Transverse colon (tissue), 4 donors: ENCODE data around the gene RAB20. TPM values are rescaled to one million over a fixed set of nuclear protein-coding genes. Genes with fewer than 3 reads are reported as not detected.

ENCODE experiments used
- DNase-seq: peaks from one replicate; pipeline ENCODE4 v3.0.0-alpha.2; 2019
- H3K27ac ChIP-seq, 4 donors: fragments of 200-600 bp; sonication (generic); 2 replicates each; pipeline ENCODE4 v1.5.1; 2016 to 2018; ENCODE audit warnings: inconsistent platforms in 4 of 4
- H3K27me3 ChIP-seq: fragments of 200-600 bp; sonication (generic); 2 replicates; pipeline ENCODE4 v1.5.1; 2017; ENCODE audit warnings: inconsistent platforms
- H3K36me3 ChIP-seq, 4 donors: fragments of 200-600 bp; sonication (generic); 2 replicates each; pipeline ENCODE4 v1.5.1; 2017 to 2019; ENCODE audit warnings: inconsistent platforms in 4 of 4
- H3K4me1 ChIP-seq, 4 donors: fragments of 200-600 bp; sonication (generic); 2 replicates each; pipeline ENCODE4 v1.5.1; 2017 to 2020; ENCODE audit warnings: inconsistent platforms in 4 of 4
- H3K4me3 ChIP-seq, 4 donors: fragments of 200-600 bp; sonication (generic); 1 replicate in 1 of 4; 2 replicates in 3 of 4; pipeline versions ENCODE4 v1.5.1 to v1.6.1; 2017 to 2019; ENCODE audit warnings: inconsistent platforms in 4 of 4
- H3K9me3 ChIP-seq, 2 donors: fragments of 200-600 bp; sonication (generic); 2 replicates each; pipeline ENCODE4 v1.5.1; 2017 to 2019; ENCODE audit warnings: inconsistent platforms in 2 of 2
- CTCF ChIP-seq, 5 experiments: fragments of 200-600 bp in 3 of 5; fragments of 450-650 bp in 2 of 5; sonication (generic) in 3 of 5; IDR thresholded peaks; 1 replicate in 2 of 5; 2 replicates in 3 of 5; pipeline ENCODE4 v1.5.1; 2016 to 2017; ENCODE audit warnings: antibody characterized with exemption in 5 of 5, inconsistent platforms in 3 of 5, mild to moderate bottlenecking in 2 of 5, moderate library complexity in 1 of 5
- EP300 ChIP-seq: sonication (generic); formaldehyde crosslinking; IDR thresholded peaks from one replicate; pipeline ENCODE4 v1.6.1; 2017; ENCODE audit warnings: antibody characterized with exemption, low read depth
- POLR2A ChIP-seq: fragments of 450-650 bp; IDR thresholded peaks from one replicate; pipeline ENCODE4 v1.6.1; 2016; ENCODE audit warnings: antibody characterized with exemption, mild to moderate bottlenecking, moderate library complexity
- POLR2AphosphoS5 ChIP-seq, 3 donors: sonication (generic); formaldehyde crosslinking; IDR thresholded peaks; one replicate each; pipeline ENCODE4 v1.6.1; 2016; ENCODE audit warnings: antibody characterized with exemption in 3 of 3
- WGBS, 2 donors: methylation state at CpG; one replicate each; pipeline ENCODE4 v1.1.5; 2018; ENCODE audit warnings: low coverage in 1 of 2; 5-methylcytosine and 5-hydroxymethylcytosine counted together
- in situ Hi-C, 4 donors: fragments of 200-750 bp; cut with MboI; loops; one replicate each; pipeline versions ENCODE4 v1.15.0 to v1.15.1; 2017; ENCODE audit warnings: low sequenced_read_pairs in 3 of 4, low pct_ligation_motif_present in 1 of 4, low pct_unique_long_range_greater_than_20kb in 1 of 4
- intact Hi-C: fragments of 100-400 bp; cut with DNase I; formaldehyde crosslinking; loops from one replicate; pipeline ENCODE4 v1.15.1; 2023; ENCODE audit warnings: low total_unique reads
- total RNA-seq, 4 donors: library from RNA; depleted of rRNA; stranded (reverse); fragments of >200 nt; gene quantifications; one replicate each; pipeline ENCODE4 v1.1.0, GENCODE V29; 2016

The RAB20 gene
- total RNA-seq, 4 donors from 2014 or later = 12.5 to 66.2 (median 54.1) TPM

- WGBS, 2 donors = 73 to 100% methylated on average over 1 to 4 of the region's 4 CpGs
- H3K9me3 ChIP-seq = no peaks in the 10 kb centered on the region
- TF ChIP-seq EP300 = no peak
- no peak for TF ChIP-seq POLR2AphosphoS5 (IDR thresholded peaks at IDR 0.05)
- no peak for TF ChIP-seq CTCF (IDR thresholded peaks at IDR 0.05)
- no peak for TF ChIP-seq POLR2A
- H3K36me3 ChIP-seq = no peaks in the 10 kb centered on the region
- H3K27me3 ChIP-seq = no peaks in the 10 kb centered on the region
- no peak overlapping the region for H3K4me3 ChIP-seq
- no peak overlapping the region for H3K27ac ChIP-seq
- in situ Hi-C loops = no loop called here
- peaks cover 0 to 44% (median 22%) of the 10 kb centered on the region in 4 donors for H3K4me1 ChIP-seq
- no peak for DNase-seq
- intact Hi-C loops = no loop called here
Measured at GRCh38 chr13:110553417-110553816, 8.1 kb downstream of the RAB20 start.

- DNase-seq = no peak
- 86 to 94% methylated on average over 1 to 9 of the region's 9 CpGs for WGBS, 2 donors
- Histone ChIP-seq H3K9me3 (no peaks in the 10 kb centered on the region), H3K4me3 (no peak overlapping the region), H3K4me1 (peaks cover 0 to 45% (median 22%) of the 10 kb centered on the region in 4 donors), H3K27ac (no peak overlapping the region), H3K27me3 (no peaks in the 10 kb centered on the region), H3K36me3 (no peaks in the 10 kb centered on the region)
- in situ Hi-C loops = no loop called here
- no peak for TF ChIP-seq POLR2AphosphoS5 (IDR thresholded peaks at IDR 0.05)
- TF ChIP-seq POLR2A = no peak
- TF ChIP-seq EP300 = no peak
- TF ChIP-seq CTCF (IDR thresholded peaks at IDR 0.05) = no peak
- intact Hi-C loops = no loop called here
Measured at GRCh38 chr13:110552767-110553166, 8.8 kb downstream of the RAB20 start.

GRCh38 chr13:110551284-110551683, 10.2 kb downstream of the RAB20 start:
- Histone ChIP-seq H3K27me3 (no peaks in the 10 kb centered on the region), H3K4me1 (peaks cover 0 to 50% (median 24%) of the 10 kb centered on the region in 4 donors), H3K27ac (peak overlapping the region in 2 of 4 donors; percentile 21 to 42), H3K4me3 (no peak overlapping the region), H3K9me3 (no peaks in the 10 kb centered on the region), H3K36me3 (no peaks in the 10 kb centered on the region)
- intact Hi-C loops = no loop called here
- 66 to 80% methylated on average over 1 to 11 of the region's 11 CpGs for WGBS, 2 donors
- DNase-seq = no peak
- TF ChIP-seq EP300 = no peak
- no peak for TF ChIP-seq POLR2A
- no peak for TF ChIP-seq CTCF (IDR thresholded peaks at IDR 0.05)
- TF ChIP-seq POLR2AphosphoS5 (IDR thresholded peaks at IDR 0.05) = no peak
- in situ Hi-C loops = no loop called here

- in situ Hi-C loops (no loop called here), intact Hi-C loops (no loop called here)
- Histone ChIP-seq H3K36me3 (no peaks in the 10 kb centered on the region), H3K4me1 (peaks cover 0 to 42% (median 15%) of the 10 kb centered on the region in 4 donors), H3K9me3 (no peaks in the 10 kb centered on the region), H3K27ac (no peak overlapping the region), H3K4me3 (no peak overlapping the region), H3K27me3 (no peaks in the 10 kb centered on the region)
- 94% methylated on average over 11 of the region's 11 CpGs; no CpG with 5 or more reads in 1 of the 2 donors for WGBS, 2 donors
- no peak for TF ChIP-seq CTCF (IDR thresholded peaks at IDR 0.05)
- no peak for TF ChIP-seq POLR2A
- no peak for TF ChIP-seq POLR2AphosphoS5 (IDR thresholded peaks at IDR 0.05)
- no peak for DNase-seq
Measured at GRCh38 chr13:110549795-110550160, 11.7 kb downstream of the RAB20 start.
